Adipocyte (in vitro differentiated cells): ENCODE data around the gene DLG2.

Experiments
- DNase-seq: peaks from one replicate; pipeline ENCODE4 v3.0.0-alpha.2; 2015; ENCODE audit warnings: low read depth
- H3K27me3 ChIP-seq: replicated peaks from 2 replicates; pipeline ENCODE4 v1.7.0; 2013; ENCODE audit warnings: mild to moderate bottlenecking, low read length, moderate library complexity; ENCODE audit not compliant: control insufficient read depth, insufficient read depth
- H3K36me3 ChIP-seq: 2 replicates; pipeline ENCODE4 v1.7.0; 2013; ENCODE audit warnings: low read length, mild to moderate bottlenecking, moderate library complexity; ENCODE audit not compliant: control insufficient read depth, insufficient read depth, severe bottlenecking
- H3K4me1 ChIP-seq: 2 replicates; pipeline ENCODE4 v1.7.0; 2013; ENCODE audit warnings: mild to moderate bottlenecking, low read length, moderate library complexity; ENCODE audit not compliant: control insufficient read depth, insufficient read depth
- H3K4me3 ChIP-seq: 2 replicates; pipeline ENCODE4 v1.7.0; 2013; ENCODE audit warnings: mild to moderate bottlenecking, low read length, moderate library complexity
- H3K9ac ChIP-seq: 2 replicates; pipeline ENCODE4 v1.7.0; 2013; ENCODE audit warnings: mild to moderate bottlenecking, low read length, moderate library complexity
- H3K9me3 ChIP-seq: 2 replicates; pipeline ENCODE4 v1.7.0; 2013; ENCODE audit warnings: mild to moderate bottlenecking, low read length, moderate library complexity; ENCODE audit not compliant: control insufficient read depth

The DLG2 gene

DNA sequence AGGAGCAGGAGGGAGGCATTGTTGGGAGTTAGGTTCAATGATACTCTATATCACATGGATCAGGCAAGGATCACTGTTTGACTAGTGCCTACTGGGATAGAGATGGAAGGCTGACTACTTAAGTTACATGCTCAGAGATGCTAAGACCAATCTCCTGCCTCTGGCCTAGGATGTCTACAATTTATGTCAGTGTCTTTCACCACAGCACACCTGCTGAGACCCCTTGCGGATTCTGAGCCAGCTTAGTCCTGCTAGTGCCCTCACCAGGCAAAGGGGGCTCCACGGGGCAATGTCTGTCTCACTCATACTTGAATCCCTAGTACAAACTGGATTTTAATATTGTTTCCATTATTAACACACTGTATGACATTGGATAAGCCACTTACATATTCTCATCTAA, 732.5 kb downstream of the DLG2 start:
- DNase-seq = no peak
- Histone ChIP-seq H3K4me3 (no peak overlapping the region), H3K36me3 (no peaks in the 10 kb centered on the region), H3K27me3 (no peaks in the 10 kb centered on the region), H3K9ac (no peak overlapping the region), H3K9me3 (no peaks in the 10 kb centered on the region), H3K4me1 (peaks cover 12% of the 10 kb centered on the region)

DNA sequence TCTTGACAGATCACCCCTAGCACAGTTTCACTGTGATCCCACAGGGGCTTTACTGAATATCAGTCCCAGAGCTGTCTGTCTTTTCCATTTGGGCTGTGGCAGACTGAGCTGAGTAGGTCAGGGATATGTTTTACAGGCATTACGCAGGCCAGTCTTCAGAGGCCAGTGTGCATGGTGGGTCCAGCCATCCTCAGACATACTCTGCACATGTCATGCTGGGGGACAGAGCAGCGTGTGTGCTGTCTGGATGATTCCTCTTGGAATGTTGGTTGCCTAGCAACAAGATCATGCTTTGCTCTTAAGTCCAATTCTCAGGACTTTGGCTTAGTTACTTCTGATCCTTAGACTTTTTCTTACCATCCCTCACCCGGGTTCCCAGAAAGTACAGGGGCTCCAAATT, 736.5 kb downstream of the DLG2 start:
- Histone ChIP-seq H3K4me1 (peaks cover 5% of the 10 kb centered on the region), H3K27me3 (no peaks in the 10 kb centered on the region), H3K36me3 (no peaks in the 10 kb centered on the region), H3K4me3 (no peak overlapping the region), H3K9me3 (no peaks in the 10 kb centered on the region), H3K9ac (no peak overlapping the region)
- DNase-seq = no peak

DNA sequence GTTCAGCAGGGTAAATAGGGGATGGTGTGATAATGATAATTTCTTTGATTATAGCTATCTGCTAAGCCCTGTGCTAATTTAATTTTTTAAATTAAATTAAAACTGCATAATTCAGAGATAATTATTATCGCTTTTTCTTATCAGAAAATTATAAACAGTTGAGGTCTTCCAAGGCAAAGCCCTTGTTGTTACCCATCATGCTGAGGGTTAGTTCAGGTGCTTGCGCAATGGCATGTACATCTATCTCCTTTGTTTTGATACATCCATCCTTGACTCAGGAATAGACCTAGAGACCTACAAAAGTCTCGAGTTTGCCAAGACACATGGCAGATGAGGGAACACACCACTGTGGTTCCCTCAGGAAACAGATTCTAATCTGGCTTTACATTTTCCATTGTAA, 737.6 kb downstream of the DLG2 start:
- DNase-seq = no peak
- Histone ChIP-seq H3K4me1 (peaks cover 5% of the 10 kb centered on the region), H3K36me3 (no peaks in the 10 kb centered on the region), H3K27me3 (no peaks in the 10 kb centered on the region), H3K4me3 (no peak overlapping the region), H3K9ac (no peak overlapping the region), H3K9me3 (no peaks in the 10 kb centered on the region)

DNA sequence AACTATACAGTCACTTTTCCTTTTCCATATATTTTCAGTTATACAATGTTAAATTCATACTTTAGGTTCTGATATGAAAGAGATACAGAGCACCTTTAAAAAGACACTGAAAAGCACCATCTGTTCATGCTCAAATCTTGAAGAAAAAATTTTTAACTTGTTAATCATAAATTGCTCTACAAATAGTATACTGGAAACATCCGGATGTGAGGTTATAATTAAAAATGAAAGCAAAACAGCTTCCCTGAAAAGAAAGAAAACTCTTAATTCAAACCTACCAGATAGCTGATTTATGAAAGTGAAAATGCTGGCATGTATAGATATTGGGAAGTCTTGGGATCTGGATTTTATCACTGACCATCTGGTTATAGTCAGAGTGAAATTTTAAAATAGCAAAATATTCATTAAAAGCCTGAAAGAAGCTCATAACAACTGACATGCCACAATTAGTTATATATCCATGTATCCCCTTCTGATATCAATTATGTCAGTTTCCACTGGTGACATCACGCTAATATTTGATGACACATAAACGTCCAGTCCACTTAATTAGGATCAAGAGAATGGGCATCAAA, 740.0 kb downstream of the DLG2 start:
- Histone ChIP-seq H3K4me1 (peaks cover 5% of the 10 kb centered on the region), H3K9me3 (no peaks in the 10 kb centered on the region), H3K36me3 (no peaks in the 10 kb centered on the region), H3K9ac (no peak overlapping the region), H3K27me3 (no peaks in the 10 kb centered on the region), H3K4me3 (peak overlapping the region; percentile 68)
- DNase-seq = peak; percentile 47

DNA sequence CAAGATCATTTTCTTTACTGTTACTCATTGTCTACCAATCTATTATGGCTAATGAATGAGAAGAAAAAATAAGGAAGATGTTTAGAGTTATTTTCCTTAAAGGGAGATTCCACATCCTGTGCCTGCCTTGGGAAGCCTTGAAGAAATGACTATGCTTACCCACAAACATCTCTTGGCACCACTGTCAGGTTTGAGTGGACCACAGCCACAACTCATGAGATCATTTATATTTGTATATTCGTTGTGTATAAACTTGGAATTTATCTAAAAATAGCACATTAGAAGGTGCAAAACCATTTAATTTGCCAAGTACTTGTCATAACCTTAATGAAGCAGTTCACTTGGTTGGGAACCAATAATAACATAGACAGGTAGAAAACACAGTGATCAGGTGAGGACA, 740.8 kb downstream of the DLG2 start:
- Histone ChIP-seq H3K27me3 (no peaks in the 10 kb centered on the region), H3K4me1 (peaks cover 5% of the 10 kb centered on the region), H3K4me3 (no peak overlapping the region), H3K9ac (no peak overlapping the region), H3K36me3 (no peaks in the 10 kb centered on the region), H3K9me3 (no peaks in the 10 kb centered on the region)
- DNase-seq = peak; percentile 45

DNA sequence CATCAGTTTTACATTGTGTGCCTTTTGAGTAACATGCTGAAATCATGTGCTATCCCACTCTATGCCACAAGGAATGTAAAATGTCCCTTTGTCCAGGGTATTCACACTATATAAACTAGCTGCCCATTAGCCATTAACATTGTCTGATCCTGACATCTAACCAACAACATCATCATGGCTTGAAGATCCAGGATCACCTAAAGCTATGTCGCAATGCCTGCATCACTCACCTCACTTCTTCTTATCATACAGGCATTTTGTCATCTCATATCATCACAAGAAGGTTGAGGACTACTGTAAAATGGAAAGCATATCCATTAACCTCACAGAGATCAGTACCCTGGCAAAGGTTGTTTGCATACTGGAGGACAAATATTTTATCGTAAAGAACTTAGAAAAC, 742.3 kb downstream of the DLG2 start:
- Histone ChIP-seq H3K27me3 (no peaks in the 10 kb centered on the region), H3K4me1 (peaks cover 5% of the 10 kb centered on the region), H3K9ac (no peak overlapping the region), H3K4me3 (no peak overlapping the region), H3K9me3 (no peaks in the 10 kb centered on the region), H3K36me3 (no peaks in the 10 kb centered on the region)
- no peak for DNase-seq

DNA sequence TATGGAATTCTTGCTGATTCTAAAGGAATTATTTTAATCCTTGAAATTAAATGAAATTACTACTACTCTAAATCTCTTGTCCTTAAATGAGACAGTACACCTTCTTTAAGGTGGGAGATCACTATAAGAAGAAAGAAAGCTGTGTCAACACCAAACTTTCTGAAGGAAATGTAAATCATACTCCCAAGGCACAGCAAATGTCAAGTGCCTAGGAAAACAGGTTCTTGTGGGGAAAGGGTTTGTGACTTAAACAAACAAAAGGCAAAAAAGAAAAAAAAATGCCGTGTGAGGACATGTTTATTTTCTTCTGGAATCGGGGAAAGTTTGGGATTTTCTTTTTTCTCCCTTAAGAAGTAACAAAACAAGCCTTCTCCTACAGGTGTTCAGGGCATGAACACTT, 745.1 kb downstream of the DLG2 start:
- DNase-seq = no peak
- no peaks in the 10 kb centered on the region for H3K27me3 ChIP-seq
- no peaks in the 10 kb centered on the region for H3K36me3 ChIP-seq
- H3K9ac ChIP-seq = no peak overlapping the region
- H3K4me3 ChIP-seq = no peak overlapping the region
- H3K9me3 ChIP-seq = no peaks in the 10 kb centered on the region
- H3K4me1 ChIP-seq = no peaks in the 10 kb centered on the region

DNA sequence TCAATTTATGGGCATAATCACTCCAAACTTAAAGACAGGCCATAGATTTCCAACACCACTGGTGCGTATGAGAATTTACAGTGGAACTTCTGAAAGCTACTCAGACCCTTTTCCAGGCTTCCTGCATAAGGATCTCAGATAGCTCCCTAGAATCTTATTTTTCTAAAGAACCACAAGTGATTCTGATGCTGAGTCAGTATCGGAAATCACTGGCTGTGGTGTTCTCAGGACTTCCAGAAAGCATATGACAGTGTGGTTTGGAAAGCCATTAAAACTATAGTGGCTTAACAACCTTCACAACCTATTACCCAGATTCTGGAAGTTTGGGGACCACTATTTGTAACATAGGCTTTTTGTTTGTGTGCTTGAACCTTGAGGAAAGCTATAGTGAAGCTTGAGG, 756.0 kb downstream of the DLG2 start:
- Histone ChIP-seq H3K4me1 (peaks cover 8% of the 10 kb centered on the region), H3K9ac (no peak overlapping the region), H3K36me3 (no peaks in the 10 kb centered on the region), H3K27me3 (no peaks in the 10 kb centered on the region), H3K4me3 (no peak overlapping the region), H3K9me3 (no peaks in the 10 kb centered on the region)
- no peak for DNase-seq

DNA sequence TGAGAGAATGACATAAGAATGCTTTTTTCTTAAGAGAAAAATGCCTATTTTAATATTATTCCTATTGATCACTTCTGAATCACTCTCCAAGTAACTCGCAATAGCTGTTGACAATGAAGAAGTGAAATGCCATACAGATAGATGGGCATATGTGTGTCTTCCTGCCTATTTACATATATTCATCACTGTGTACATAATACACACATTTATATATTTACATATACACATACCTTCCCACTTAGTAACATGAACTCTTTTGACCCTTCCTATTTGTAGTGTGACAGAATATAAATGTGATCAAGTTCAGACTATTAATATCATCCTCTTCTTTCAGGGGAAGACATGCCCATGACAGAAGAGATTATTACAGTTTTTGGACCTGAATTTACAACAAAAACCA, 756.7 kb downstream of the DLG2 start:
- no peaks in the 10 kb centered on the region for H3K36me3 ChIP-seq
- DNase-seq = no peak
- H3K4me1 ChIP-seq = peaks cover 15% of the 10 kb centered on the region

DNA sequence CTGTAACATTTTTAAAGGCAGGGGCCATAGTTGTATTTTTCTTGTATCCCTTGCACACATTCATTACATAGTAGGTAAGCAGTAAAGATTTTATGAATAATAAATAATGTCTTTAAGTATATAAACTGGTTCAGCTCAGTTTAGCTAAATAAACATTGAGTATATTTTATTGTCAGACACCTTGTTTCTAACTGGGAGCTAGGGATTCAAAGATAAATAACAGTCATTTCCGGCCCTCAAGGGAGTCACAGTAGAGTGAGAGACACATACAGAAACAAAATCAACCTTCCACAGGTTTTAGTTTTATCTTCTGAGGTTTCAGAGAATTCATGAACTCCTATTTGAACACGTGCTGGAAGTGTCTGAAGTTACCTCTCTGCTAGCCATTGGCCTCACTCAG, 760.2 kb downstream of the DLG2 start:
- Histone ChIP-seq H3K4me3 (no peak overlapping the region), H3K9ac (no peak overlapping the region), H3K27me3 (no peaks in the 10 kb centered on the region), H3K36me3 (no peaks in the 10 kb centered on the region), H3K4me1 (peaks cover 21% of the 10 kb centered on the region), H3K9me3 (no peaks in the 10 kb centered on the region)
- no peak for DNase-seq

More for the DNA sequence above, 756.7 kb downstream of the DLG2 start:
- H3K27me3 ChIP-seq = no peaks in the 10 kb centered on the region
- H3K4me3 ChIP-seq = no peak overlapping the region
- H3K9ac ChIP-seq = no peak overlapping the region
- no peaks in the 10 kb centered on the region for H3K9me3 ChIP-seq

DNA sequence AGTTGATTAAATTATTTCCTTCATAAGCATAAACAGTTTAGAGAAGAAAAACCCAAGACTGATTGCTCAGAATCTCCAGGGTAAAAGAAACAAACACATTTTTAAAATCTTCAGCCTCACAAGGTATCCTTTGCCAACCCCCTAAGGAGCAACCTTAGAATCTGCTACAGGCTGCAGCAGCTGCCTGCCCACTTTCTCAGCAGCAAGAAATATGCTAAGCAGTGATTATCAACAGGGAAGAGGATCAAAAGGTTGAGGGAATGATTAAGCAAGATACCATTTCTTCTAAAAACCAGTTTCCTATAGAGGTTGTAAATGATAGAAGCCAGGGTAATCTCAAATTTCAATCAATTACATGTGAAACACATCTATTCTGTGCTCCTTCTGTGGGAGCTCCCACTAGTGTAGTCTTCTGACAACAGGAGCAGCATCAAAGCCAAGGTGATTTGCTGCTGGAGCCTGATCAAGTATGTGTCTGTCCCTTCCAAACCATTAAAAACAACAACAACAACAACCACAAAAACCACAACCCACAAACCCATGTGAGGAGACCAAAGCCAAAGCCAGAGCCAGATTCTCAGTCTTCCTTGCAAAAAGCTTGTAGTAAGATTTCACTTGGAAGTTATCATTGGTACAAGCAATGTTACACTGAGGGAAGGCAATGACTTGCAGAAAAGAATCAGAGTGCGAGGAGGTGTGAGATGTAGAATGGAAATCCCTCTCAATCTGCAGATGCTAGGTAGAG, 761.2 kb downstream of the DLG2 start:
- Histone ChIP-seq H3K36me3 (no peaks in the 10 kb centered on the region), H3K9me3 (no peaks in the 10 kb centered on the region), H3K9ac (no peak overlapping the region), H3K27me3 (no peaks in the 10 kb centered on the region), H3K4me3 (no peak overlapping the region), H3K4me1 (peaks cover 21% of the 10 kb centered on the region)
- DNase-seq = no peak

DNA sequence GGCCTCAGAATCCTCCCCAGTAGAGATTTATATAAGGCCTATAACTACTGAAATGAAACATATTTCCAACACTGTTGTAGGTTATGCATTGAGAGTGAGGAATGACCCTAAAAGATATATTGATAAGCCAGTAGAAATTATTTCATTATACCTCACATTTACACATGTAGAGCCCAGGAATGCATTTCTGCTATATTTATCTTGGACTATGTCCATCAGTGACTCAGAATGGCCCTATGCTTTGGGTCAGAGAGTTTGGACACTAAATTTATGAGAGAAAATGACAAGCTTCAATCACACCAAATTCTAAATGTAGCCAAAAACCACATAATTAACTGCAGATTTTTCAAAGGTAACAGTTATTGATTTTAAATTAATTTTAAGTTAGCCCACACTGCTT, 761.9 kb downstream of the DLG2 start:
- peaks cover 21% of the 10 kb centered on the region for H3K4me1 ChIP-seq
- no peaks in the 10 kb centered on the region for H3K36me3 ChIP-seq
- no peak overlapping the region for H3K9ac ChIP-seq
- DNase-seq = no peak
- H3K9me3 ChIP-seq = no peaks in the 10 kb centered on the region
- H3K4me3 ChIP-seq = no peak overlapping the region
- no peaks in the 10 kb centered on the region for H3K27me3 ChIP-seq
